GM23338 (cell line): ENCODE results near the gene RBM8A. TPM values are rescaled to one million over a fixed set of nuclear protein-coding genes. Genes with fewer than 3 reads are reported as not detected.

Experiments used
- ATAC-seq: fragments of 200-7000 bp; cut with Tn5 transposase; 3 replicates; pipeline ENCODE4 v1.9.1; 2020
- DNase-seq: peaks from one replicate; pipeline ENCODE4 v3.0.0-alpha.2; 2015; ENCODE audit warnings: low spot score
- H2AFZ ChIP-seq: fragments of 200-600 bp; sonication (generic); 2 replicates; pipeline ENCODE4 v1.8.0; 2016; ENCODE audit warnings: antibody characterized with exemption, mild to moderate bottlenecking, moderate library complexity
- H3F3A ChIP-seq: fragments of 200-600 bp; sonication (generic); replicated peaks from 2 replicates; pipeline ENCODE4 v1.8.0; 2017; ENCODE audit warnings: antibody characterized with exemption, mixed run types, low read depth
- H3K27ac ChIP-seq: fragments of 200-600 bp; sonication (generic); 2 replicates; pipeline ENCODE4 v1.6.1; 2016; ENCODE audit warnings: low read depth
- H3K27me3 ChIP-seq: fragments of 200-600 bp; sonication (generic); 2 replicates; pipeline ENCODE4 v1.8.0; 2016; ENCODE audit warnings: mild to moderate bottlenecking, mixed run types, moderate library complexity; ENCODE audit not compliant: insufficient read depth
- H3K36me3 ChIP-seq: fragments of 200-600 bp; sonication (generic); 2 replicates; pipeline ENCODE4 v1.8.0; 2016; ENCODE audit warnings: mild to moderate bottlenecking; ENCODE audit not compliant: insufficient read depth
- H3K4me1 ChIP-seq: fragments of 200-600 bp; sonication (generic); 2 replicates; pipeline ENCODE4 v1.8.0; 2016; ENCODE audit warnings: mild to moderate bottlenecking, moderate library complexity; ENCODE audit not compliant: insufficient read depth
- H3K4me2 ChIP-seq: fragments of 200-600 bp; sonication (generic); 2 replicates; pipeline ENCODE4 v1.7.1; 2017; ENCODE audit warnings: mixed run types
- H3K4me3 ChIP-seq: fragments of 200-600 bp; sonication (generic); 2 replicates; pipeline ENCODE4 v1.6.1; 2016; ENCODE audit warnings: mixed run types
- H3K79me2 ChIP-seq: fragments of 200-600 bp; sonication (generic); replicated peaks from 2 replicates; pipeline ENCODE4 v1.8.0; 2017; ENCODE audit warnings: mild to moderate bottlenecking; ENCODE audit not compliant: insufficient read depth
- H3K9me2 ChIP-seq: fragments of 200-600 bp; sonication (generic); 2 replicates; pipeline ENCODE4 v1.8.0; 2017; ENCODE audit not compliant: insufficient read depth
- H4K20me1 ChIP-seq: fragments of 200-600 bp; sonication (generic); replicated peaks from 2 replicates; pipeline ENCODE4 v1.8.0; 2017; ENCODE audit warnings: mild to moderate bottlenecking; ENCODE audit not compliant: insufficient read depth
- H3K27ac Mint-ChIP-seq: 2 replicates; pipeline ENCODE4 v1.8.0; 2020; ENCODE audit warnings: inconsistent platforms, mild to moderate bottlenecking, moderate library complexity, mixed read lengths
- H3K27me3 Mint-ChIP-seq: 3 replicates; pipeline ENCODE4 v1.8.0; 2022; ENCODE audit warnings: low read depth, mild to moderate bottlenecking, moderate library complexity, mixed read lengths, inconsistent platforms; ENCODE audit not compliant: insufficient read depth, poor library complexity
- H3K36me3 Mint-ChIP-seq: 3 replicates; pipeline ENCODE4 v1.8.0; 2021; ENCODE audit warnings: low read depth, mild to moderate bottlenecking, inconsistent platforms, moderate library complexity, mixed read lengths
- H3K4me1 Mint-ChIP-seq: 3 replicates; pipeline ENCODE4 v1.8.0; 2020; ENCODE audit warnings: mild to moderate bottlenecking, inconsistent platforms, mixed read lengths
- H3K4me3 Mint-ChIP-seq: 3 replicates; pipeline ENCODE4 v1.8.0; 2021; ENCODE audit warnings: moderate library complexity, mild to moderate bottlenecking, inconsistent platforms, mixed read lengths
- H3K9me3 Mint-ChIP-seq: 3 replicates; pipeline ENCODE4 v1.8.0; 2020; ENCODE audit warnings: moderate library complexity, mild to moderate bottlenecking, inconsistent platforms, mixed read lengths
- EZH2phosphoT487 ChIP-seq: fragments of 200-600 bp; sonication (generic); IDR thresholded peaks from one replicate; pipeline ENCODE4 v1.8.1; 2018; ENCODE audit warnings: antibody characterized with exemption; ENCODE audit not compliant: unreplicated experiment
- NANOG ChIP-seq: IDR thresholded peaks from 2 replicates; pipeline ENCODE4 v1.6.1; 2016; ENCODE audit warnings: antibody characterized with exemption, borderline replicate concordance
- STAT1 ChIP-seq: IDR thresholded peaks from one replicate; pipeline ENCODE4 v1.6.1; 2016; ENCODE audit warnings: antibody characterized with exemption; ENCODE audit not compliant: unreplicated experiment
- polyA plus RNA-seq: library from polyadenylated mRNA; unstranded; fragments of >200 nt; fragmentation: Nextera tagmentation; extraction: Ambion mirVana; gene quantifications from 2 replicates; pipeline ENCODE4 v1.2.1, GENCODE V29; 2016
- total RNA-seq: library from RNA; depleted of rRNA; stranded (reverse); fragments of >200 nt; shearing (Covaris generic); gene quantifications from 2 replicates; pipeline ENCODE4 v1.2.3, GENCODE V29; 2014
- TF ChIP-seq, protein P1 (sequence below): fragments of 250-450 bp; sonication (Bioruptor Pico); IDR thresholded peaks from 2 replicates; pipeline ENCODE4 v1.5.0; 2020; ENCODE audit warnings: mild to moderate bottlenecking, moderate library complexity

Gene RBM8A
- total and polyA plus RNA-seq, 2 experiments from 2014 or later: 170 to 312 TPM

- TF ChIP-seq, protein P1, sequence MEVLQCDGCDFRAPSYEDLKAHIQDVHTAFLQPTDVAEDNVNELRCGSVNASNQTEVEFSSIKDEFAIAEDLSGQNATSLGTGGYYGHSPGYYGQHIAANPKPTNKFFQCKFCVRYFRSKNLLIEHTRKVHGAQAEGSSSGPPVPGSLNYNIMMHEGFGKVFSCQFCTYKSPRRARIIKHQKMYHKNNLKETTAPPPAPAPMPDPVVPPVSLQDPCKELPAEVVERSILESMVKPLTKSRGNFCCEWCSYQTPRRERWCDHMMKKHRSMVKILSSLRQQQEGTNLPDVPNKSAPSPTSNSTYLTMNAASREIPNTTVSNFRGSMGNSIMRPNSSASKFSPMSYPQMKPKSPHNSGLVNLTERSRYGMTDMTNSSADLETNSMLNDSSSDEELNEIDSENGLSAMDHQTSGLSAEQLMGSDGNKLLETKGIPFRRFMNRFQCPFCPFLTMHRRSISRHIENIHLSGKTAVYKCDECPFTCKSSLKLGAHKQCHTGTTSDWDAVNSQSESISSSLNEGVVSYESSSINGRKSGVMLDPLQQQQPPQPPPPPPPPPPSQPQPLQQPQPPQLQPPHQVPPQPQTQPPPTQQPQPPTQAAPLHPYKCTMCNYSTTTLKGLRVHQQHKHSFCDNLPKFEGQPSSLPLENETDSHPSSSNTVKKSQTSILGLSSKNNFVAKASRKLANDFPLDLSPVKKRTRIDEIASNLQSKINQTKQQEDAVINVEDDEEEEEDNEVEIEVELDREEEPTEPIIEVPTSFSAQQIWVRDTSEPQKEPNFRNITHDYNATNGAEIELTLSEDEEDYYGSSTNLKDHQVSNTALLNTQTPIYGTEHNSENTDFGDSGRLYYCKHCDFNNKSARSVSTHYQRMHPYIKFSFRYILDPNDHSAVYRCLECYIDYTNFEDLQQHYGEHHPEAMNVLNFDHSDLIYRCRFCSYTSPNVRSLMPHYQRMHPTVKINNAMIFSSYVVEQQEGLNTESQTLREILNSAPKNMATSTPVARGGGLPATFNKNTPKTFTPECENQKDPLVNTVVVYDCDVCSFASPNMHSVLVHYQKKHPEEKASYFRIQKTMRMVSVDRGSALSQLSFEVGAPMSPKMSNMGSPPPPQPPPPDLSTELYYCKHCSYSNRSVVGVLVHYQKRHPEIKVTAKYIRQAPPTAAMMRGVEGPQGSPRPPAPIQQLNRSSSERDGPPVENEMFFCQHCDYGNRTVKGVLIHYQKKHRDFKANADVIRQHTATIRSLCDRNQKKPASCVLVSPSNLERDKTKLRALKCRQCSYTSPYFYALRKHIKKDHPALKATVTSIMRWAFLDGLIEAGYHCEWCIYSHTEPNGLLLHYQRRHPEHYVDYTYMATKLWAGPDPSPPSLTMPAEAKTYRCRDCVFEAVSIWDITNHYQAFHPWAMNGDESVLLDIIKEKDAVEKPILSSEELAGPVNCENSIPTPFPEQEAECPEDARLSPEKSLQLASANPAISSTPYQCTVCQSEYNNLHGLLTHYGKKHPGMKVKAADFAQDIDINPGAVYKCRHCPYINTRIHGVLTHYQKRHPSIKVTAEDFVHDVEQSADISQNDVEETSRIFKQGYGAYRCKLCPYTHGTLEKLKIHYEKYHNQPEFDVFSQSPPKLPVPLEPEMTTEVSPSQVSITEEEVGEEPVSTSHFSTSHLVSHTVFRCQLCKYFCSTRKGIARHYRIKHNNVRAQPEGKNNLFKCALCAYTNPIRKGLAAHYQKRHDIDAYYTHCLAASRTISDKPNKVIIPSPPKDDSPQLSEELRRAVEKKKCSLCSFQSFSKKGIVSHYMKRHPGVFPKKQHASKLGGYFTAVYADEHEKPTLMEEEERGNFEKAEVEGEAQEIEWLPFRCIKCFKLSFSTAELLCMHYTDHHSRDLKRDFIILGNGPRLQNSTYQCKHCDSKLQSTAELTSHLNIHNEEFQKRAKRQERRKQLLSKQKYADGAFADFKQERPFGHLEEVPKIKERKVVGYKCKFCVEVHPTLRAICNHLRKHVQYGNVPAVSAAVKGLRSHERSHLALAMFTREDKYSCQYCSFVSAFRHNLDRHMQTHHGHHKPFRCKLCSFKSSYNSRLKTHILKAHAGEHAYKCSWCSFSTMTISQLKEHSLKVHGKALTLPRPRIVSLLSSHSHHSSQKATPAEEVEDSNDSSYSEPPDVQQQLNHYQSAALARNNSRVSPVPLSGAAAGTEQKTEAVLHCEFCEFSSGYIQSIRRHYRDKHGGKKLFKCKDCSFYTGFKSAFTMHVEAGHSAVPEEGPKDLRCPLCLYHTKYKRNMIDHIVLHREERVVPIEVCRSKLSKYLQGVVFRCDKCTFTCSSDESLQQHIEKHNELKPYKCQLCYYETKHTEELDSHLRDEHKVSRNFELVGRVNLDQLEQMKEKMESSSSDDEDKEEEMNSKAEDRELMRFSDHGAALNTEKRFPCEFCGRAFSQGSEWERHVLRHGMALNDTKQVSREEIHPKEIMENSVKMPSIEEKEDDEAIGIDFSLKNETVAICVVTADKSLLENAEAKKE (CRISPR knock-in tag): no peak
- TF ChIP-seq NANOG (no peak), EZH2phosphoT487 (no peak)
Observed at GRCh38 chr1:145936247-145936646, 9.0 kb upstream of the RBM8A start (continued).

GRCh38 chr1:145935708-145936107 lies 8.4 kb upstream of the RBM8A start:
- no peak overlapping the region for H3K4me3 ChIP-seq
- Mint-ChIP-seq H3K27me3 (no peaks in the 10 kb centered on the region), H3K36me3 (no peaks in the 10 kb centered on the region), H3K9me3 (no peaks in the 10 kb centered on the region), H3K27ac (no peak overlapping the region), H3K4me3 (no peak overlapping the region), H3K4me1 (peaks cover 22% of the 10 kb centered on the region)
- H3K9me2 ChIP-seq: no peaks in the 10 kb centered on the region
- H2AFZ ChIP-seq: no peak overlapping the region
- ATAC-seq (no peak), DNase-seq (no peak)
- no peaks in the 10 kb centered on the region for H3K27me3 ChIP-seq
- H3K79me2 ChIP-seq: no peaks in the 10 kb centered on the region
- H3K4me1 ChIP-seq: peaks cover 20% of the 10 kb centered on the region
- H4K20me1 ChIP-seq: no peaks in the 10 kb centered on the region
- no peak overlapping the region for H3K27ac ChIP-seq
- no peak overlapping the region for H3K4me2 ChIP-seq
- 0 out of 2 replicates have a peak, but pooled peaks cover 2% of the 10 kb centered on the region for H3F3A ChIP-seq
- no peak for TF ChIP-seq NANOG
- no peak for TF ChIP-seq STAT1
- TF ChIP-seq, protein P1 (CRISPR knock-in tag): no peak
- no peaks in the 10 kb centered on the region for H3K36me3 ChIP-seq
